K562 (cell line): ENCODE data around the gene GATA6. TPM values are rescaled to one million over a fixed set of nuclear protein-coding genes. Genes with fewer than 3 reads are reported as not detected.

Source experiments
- ATAC-seq: fragments of 200-7000 bp; cut with Tn5 transposase; 3 replicates; pipeline ENCODE4 v1.9.1; 2020; ENCODE audit warnings: moderate library complexity
- BruUV-seq: library from RNA; stranded (reverse); fragments of 400-500 nt; replicated peaks from 2 replicates; lab custom pipeline; 2021; lab: Mats Ljungman, UMichigan
- CTCF ChIA-PET: fragments of 300-600 bp; formaldehyde crosslinking; extraction: SDS; loops from one replicate; lab custom pipeline; 2021; ENCODE audit warnings: low intra/inter-chr PET ratio; lab: Yijun Ruan, JAX
- POLR2A ChIA-PET: fragments of 300-600, 350-650 bp; sonication (Branson Sonifier 250); formaldehyde crosslinking; extraction: SDS; loops from one replicate; lab custom pipeline; 2021; ENCODE audit warnings: antibody characterized with exemption, inconsistent platforms; lab: Yijun Ruan, JAX
- DNase-seq, 4 experiments: peaks; one replicate each; pipeline versions ENCODE4 v3.0.0 to v3.0.0-alpha.2; 2011 to 2018; ENCODE audit warnings: low spot score in 3 of 4, mixed read lengths in 3 of 4; ENCODE audit errors: extremely low read depth in 1 of 4
- FAIRE-seq: peaks from 2 replicates; lab custom pipeline; 2011; peaks lifted over from hg19 to GRCh38; lab: Jason Lieb, UNC
- H2AFZ ChIP-seq: 2 replicates; pipeline ENCODE4 v1.6.0; 2011; ENCODE audit warnings: low read depth, low read length, control low read depth, inconsistent platforms
- H3K27ac ChIP-seq: fragments of 200-600 bp; 3 replicates; pipeline ENCODE4 v1.8.0; 2011; ENCODE audit warnings: low read depth, mild to moderate bottlenecking, control low read depth, inconsistent platforms, low read length, moderate library complexity, mixed read lengths; ENCODE audit errors: extremely low read depth
- H3K27me3 ChIP-seq, 2 experiments: fragments of 300-600 bp in 1 of 2; 2 replicates in 1 of 2; 3 replicates in 1 of 2; pipeline versions ENCODE4 v1.6.0 to v1.8.0; 2011; ENCODE audit warnings: inconsistent platforms in 2 of 2, low read length in 2 of 2, mild to moderate bottlenecking in 1 of 2, mixed read lengths in 1 of 2, moderate library complexity in 1 of 2; ENCODE audit not compliant: control insufficient read depth in 2 of 2, insufficient read depth in 2 of 2
- H3K36me3 ChIP-seq: fragments of 300-600 bp; 3 replicates; pipeline ENCODE4 v1.8.0; 2011; ENCODE audit warnings: mild to moderate bottlenecking, low read length, inconsistent platforms; ENCODE audit not compliant: control insufficient read depth, insufficient read depth
- H3K4me1 ChIP-seq, 2 experiments: fragments of 200-600 bp in 1 of 2; replicated peaks in 1 of 2; 2 replicates in 1 of 2; 3 replicates in 1 of 2; pipeline versions ENCODE4 v1.5.1 to v1.8.0; 2011; ENCODE audit warnings: inconsistent platforms in 2 of 2, low read length in 2 of 2, mild to moderate bottlenecking in 1 of 2, mixed read lengths in 1 of 2, moderate library complexity in 1 of 2; ENCODE audit not compliant: control insufficient read depth in 2 of 2, insufficient read depth in 2 of 2
- H3K4me2 ChIP-seq: 2 replicates; pipeline ENCODE4 v1.6.1; 2011; ENCODE audit warnings: low read length, control low read depth, inconsistent platforms, mixed read lengths; ENCODE audit not compliant: insufficient read depth
- H3K4me3 ChIP-seq: fragments of 200-600 bp; sonication (generic), shearing (Covaris generic); 2 replicates; pipeline ENCODE4 v1.5.1; 2016; ENCODE audit warnings: control low read depth, inconsistent platforms
- H3K79me2 ChIP-seq: fragments of 200-600 bp; 3 replicates; pipeline ENCODE4 v1.8.0; 2011; ENCODE audit warnings: low read length, inconsistent platforms; ENCODE audit not compliant: control insufficient read depth, insufficient read depth
- H3K9ac ChIP-seq, 2 experiments: 2 replicates each; pipeline versions ENCODE4 v1.6.0 to v1.6.1; 2011; ENCODE audit warnings: low read depth in 2 of 2, low read length in 2 of 2, control low read depth in 1 of 2, inconsistent platforms in 1 of 2, mild to moderate bottlenecking in 1 of 2, mixed read lengths in 1 of 2; ENCODE audit not compliant: insufficient read depth in 1 of 2
- H3K9me1 ChIP-seq: one replicate; pipeline ENCODE4 v1.6.0; 2011; ENCODE audit warnings: inconsistent platforms, mild to moderate bottlenecking, low read length, moderate library complexity; ENCODE audit not compliant: control insufficient read depth, insufficient read depth
- H3K9me3 ChIP-seq: replicated peaks from 2 replicates; pipeline ENCODE4 v1.5.1; 2011; ENCODE audit warnings: low read depth, low read length, inconsistent platforms; ENCODE audit not compliant: control insufficient read depth, insufficient read depth
- H4K20me1 ChIP-seq: replicated peaks from 2 replicates; pipeline ENCODE4 v1.6.1; 2011; ENCODE audit warnings: low read length, inconsistent platforms, mixed read lengths; ENCODE audit not compliant: control insufficient read depth, insufficient read depth
- CBX3 ChIP-seq, 2 experiments: IDR thresholded peaks; 1 replicate in 1 of 2; 2 replicates in 1 of 2; pipeline ENCODE4 v1.6.1; 2012; ENCODE audit warnings: inconsistent platforms in 2 of 2, low read length in 2 of 2, borderline replicate concordance in 1 of 2, control low read depth in 1 of 2
- CREBBP ChIP-seq: IDR thresholded peaks from one replicate; pipeline ENCODE4 v1.6.1; 2012; ENCODE audit warnings: low read depth, mild to moderate bottlenecking, control low read depth, inconsistent platforms, low read length
- LARP7 ChIP-seq: fragments of 450-650 bp; IDR thresholded peaks from 2 replicates; pipeline ENCODE4 v1.6.1; 2016
- NEUROD1 ChIP-seq: fragments of 150-350 bp; IDR thresholded peaks from 2 replicates; pipeline ENCODE4 v1.6.1; 2014; ENCODE audit warnings: borderline replicate concordance, low read length, low read depth; ENCODE audit not compliant: partially characterized antibody
- PCBP2 ChIP-seq: fragments of 200-400 bp; formaldehyde crosslinking; IDR thresholded peaks from 2 replicates; pipeline ENCODE4 v1.6.1; 2018; ENCODE audit warnings: low read length, low read depth, mild to moderate bottlenecking, moderate library complexity; ENCODE audit not compliant: poor library complexity, severe bottlenecking
- PREB ChIP-seq: sonication (generic); formaldehyde crosslinking; IDR thresholded peaks from 2 replicates; pipeline ENCODE4 v1.8.1; 2023; ENCODE audit warnings: mild to moderate bottlenecking, missing genetic modification reagents
- PYGO2 ChIP-seq: fragments of 450-650 bp; IDR thresholded peaks from 2 replicates; pipeline ENCODE4 v1.6.1; 2016; ENCODE audit warnings: mild to moderate bottlenecking, missing genetic modification characterization, moderate library complexity, missing compliant biosample characterization
- SNAPC5 ChIP-seq: fragments of 250-450 bp; sonication (Bioruptor Pico); IDR thresholded peaks from 2 replicates; pipeline ENCODE4 v1.8.0; 2021; ENCODE audit warnings: moderate library complexity, mild to moderate bottlenecking, inconsistent platforms
- TFE3 ChIP-seq: fragments of 450-650 bp; formaldehyde crosslinking; IDR thresholded peaks from 2 replicates; pipeline ENCODE4 v1.4.0; 2020; ENCODE audit warnings: mild to moderate bottlenecking, mixed read lengths
- YBX1 ChIP-seq: fragments of 450-650 bp; IDR thresholded peaks from 2 replicates; pipeline ENCODE4 v1.7.1; 2016; ENCODE audit warnings: mild to moderate bottlenecking
- ZBTB8A ChIP-seq: fragments of 450-650 bp; IDR thresholded peaks from 2 replicates; pipeline ENCODE4 v1.6.1; 2018; ENCODE audit warnings: mild to moderate bottlenecking, moderate library complexity; ENCODE audit not compliant: partially characterized antibody
- WGBS: fragments of 100-300 bp; shearing (Covaris generic); methylation state at CpG from one replicate; pipeline ENCODE4 v1.1.6; 2016; ENCODE audit warnings: low coverage, mixed read lengths; ENCODE audit not compliant: insufficient coverage; ENCODE audit errors: missing lambda C conversion rate; 5-methylcytosine and 5-hydroxymethylcytosine counted together
- in situ Hi-C: fragments of 300-500 bp; cut with MboI; formaldehyde crosslinking; loops from 4 replicates; pipeline ENCODE4 v1.15.0; 2018; ENCODE audit warnings: inconsistent platforms, mixed read lengths
- intact Hi-C: fragments of 100-400 bp; cut with micrococcal nuclease; formaldehyde crosslinking; loops from 2 replicates; pipeline ENCODE4 v1.14.2; 2022
- polyA plus RNA-seq, 8 experiments: library from polyadenylated mRNA; depleted of rRNA in 4 of 8; stranded (reverse) in 5 of 8; unstranded in 3 of 8; fragments of >200 nt; fragmentation: Nextera tagmentation in 2 of 8; fragmentation: Illumina TruSeq in 1 of 8; extraction: Ambion mirVana in 2 of 8; extraction: Trizol in 1 of 8; gene quantifications; 2 replicates each; pipeline versions ENCODE4 v1.2.1 to v1.2.3, GENCODE V29; 2011 to 2014; ENCODE audit warnings: inconsistent platforms in 1 of 8, missing spikeins in 1 of 8
- total RNA-seq, 7 experiments: library from RNA; depleted of rRNA in 6 of 7; stranded (reverse); fragments of >200 nt in 6 of 7; fragmentation: Illumina TruSeq in 2 of 7; extraction: Trizol in 2 of 7; gene quantifications; 2 replicates each; pipeline versions ENCODE4 v1.2.1 to v1.2.3, GENCODE V29; 2011 to 2021; ENCODE audit warnings: low replicate concordance in 1 of 7

The GATA6 gene
- total and polyA plus RNA-seq, 9 of the 15 experiments (the other 6 are each of a cell fraction or from before 2014, with no cell fraction given) = 0.01 to 0.24 (median 0.16) TPM; not detected in 5

- no peak for TF ChIP-seq LARP7
- no peak for TF ChIP-seq NEUROD1
- TF ChIP-seq PCBP2 = no peak
- no peak for TF ChIP-seq TFE3
- no peak for TF ChIP-seq PYGO2 (tag)
- TF ChIP-seq YBX1 = no peak
- no peak for TF ChIP-seq CREBBP
Measured at GRCh38 chr18:22182884-22183697, 13.7 kb downstream of the GATA6 start (continued).

GRCh38 chr18:22183698-22184170 is 14.3 kb downstream of the GATA6 start:
- no peak overlapping the region for H3K27ac ChIP-seq
- no peak overlapping the region for H3K4me3 ChIP-seq
- no peaks in the 10 kb centered on the region for H3K9me1 ChIP-seq
- H3K4me2 ChIP-seq = no peak overlapping the region
- DNase-seq (no peak), ATAC-seq (no peak), FAIRE-seq (no peak)
- in situ Hi-C loops = no loop called here
- H3K79me2 ChIP-seq = no peaks in the 10 kb centered on the region
- H3K9ac ChIP-seq = no peak overlapping the region
- POLR2A ChIA-PET = interaction anchor here (0.5 to 1.0 kb wide), 3 partner anchors 90 to 279 kb away, joined by 3 read pairs; no protein-coding TSS in a partner anchor
- H3K4me1 ChIP-seq = peaks cover 0 to 4% of the 10 kb centered on the region in 2 experiments; a peak in 1 of 5 replicates
- TF ChIP-seq SNAPC5 (CRISPR knock-in tag) (no peak), ZBTB8A (no peak), CBX3 (IDR thresholded peaks at IDR 0.05; ENCODE audit: borderline replicate concordance in 1 of 2, low read length in 2 of 2) (no peak), PREB (CRISPR knock-in tag) (no peak)
- 53% methylated on average over 3 of the region's 3 CpGs for WGBS
- no peaks in the 10 kb centered on the region for H3K36me3 ChIP-seq
- no peaks in the 10 kb centered on the region for H4K20me1 ChIP-seq
- intact Hi-C loops = no loop called here
- no peaks in the 10 kb centered on the region for H3K9me3 ChIP-seq
- BruUV-seq = no TSS peak
- CTCF ChIA-PET = no interaction called here
- H3K27me3 ChIP-seq = peaks cover 0 to 4% of the 10 kb centered on the region in 2 experiments; a peak in 3 of 5 replicates
- peak overlapping the region; percentile 54; the same call in 1 of the 2 replicates for H2AFZ ChIP-seq
